ENCODE data around the gene LIN52. TPM values are rescaled to one million over a fixed set of nuclear protein-coding genes. Genes with fewer than 3 reads are reported as not detected.
A peak's percentile ranks its signal among the peaks of the same experiment; 100 is the strongest.

The LIN52 gene
- total and polyA plus RNA-seq, 2 donors (not counting 3 experiments of a cell fraction or from before 2014, with no cell fraction given): 6.6 to 9.7 TPM

DNA sequence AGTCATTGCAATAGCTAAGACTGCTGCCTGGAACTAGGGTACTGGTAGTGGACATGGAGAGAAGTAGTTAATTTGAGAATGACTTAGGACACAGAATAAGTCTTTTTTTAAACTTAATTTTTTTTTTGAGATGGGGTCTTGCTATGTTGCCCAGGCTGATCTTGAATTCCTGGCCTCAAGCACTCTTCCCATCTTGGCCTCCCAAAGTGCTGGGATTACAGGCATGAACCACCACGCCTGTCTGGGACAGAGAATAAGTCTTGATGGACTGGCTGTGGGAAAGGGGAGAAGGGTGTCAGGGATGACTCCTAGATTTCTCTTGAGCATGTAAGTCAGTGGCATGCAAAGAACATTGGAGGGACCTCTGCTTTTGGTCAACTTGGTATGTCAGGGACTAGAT, 42.9 kb downstream of the LIN52 start:
- no peaks in the 10 kb centered on the region for H4K20me1 ChIP-seq (replicated peaks; ENCODE audit: control insufficient read depth, extremely low read depth, insufficient read depth, low read length)
- dilution Hi-C loops (cut with MboI; ENCODE audit: extremely low pct_ligation_motif_present, low sequenced_read_pairs): no loop called here
- intact Hi-C loops (cut with micrococcal nuclease): no loop called here
- ChIA-PET POLR2A (no interaction called here), CTCF (interaction anchor here (3.1 kb wide), 1 partner anchor 12 kb away, joined by 14 read pairs; no protein-coding TSS in a partner anchor)
- H3K9me3 ChIP-seq (replicated peaks; ENCODE audit: control insufficient read depth, insufficient read depth, low read length): no peaks in the 10 kb centered on the region
- H3K27me3 ChIP-seq (ENCODE audit: control insufficient read depth in 2 of 2, insufficient read depth in 2 of 2, low read length in 2 of 2): no peaks in the 10 kb centered on the region
- no TSS peak for BruUV-seq (replicated peaks)
- H2AFZ ChIP-seq (ENCODE audit: low read depth, low read length): no peak overlapping the region
- H3K9ac ChIP-seq (replicated peaks; ENCODE audit: extremely low read depth, insufficient read depth, low read length): no peak overlapping the region
- DNase-seq (ENCODE audit: low read depth, low spot score) (no peak), FAIRE-seq (peak; percentile 47)
- no peak overlapping the region for H3K4me2 ChIP-seq (ENCODE audit: insufficient read depth, low read length)
- no peaks in the 10 kb centered on the region for H3K4me1 ChIP-seq (ENCODE audit: control insufficient read depth, extremely low read depth, insufficient read depth, low read length)
- TF ChIP-seq EZH2 (IDR thresholded peaks at IDR 0.05; ENCODE audit: borderline replicate concordance, low read depth, low read length, severe bottlenecking) (no peak), POLR2AphosphoS5 (IDR thresholded peaks at IDR 0.05; ENCODE audit: insufficient read depth, low read depth, low read length) (no peak), POLR2A (IDR thresholded peaks at IDR 0.05; ENCODE audit: low read depth, low read length) (no peak), GATA2 (IDR thresholded peaks at IDR 0.05; ENCODE audit: insufficient read depth, insufficient read length, low read depth, low read length) (no peak), JUN (IDR thresholded peaks at IDR 0.05; ENCODE audit: borderline replicate concordance, insufficient read depth, insufficient read length, low read depth) (no peak), MYC (IDR thresholded peaks at IDR 0.05; ENCODE audit: low read depth, low read length) (no peak), FOS (IDR thresholded peaks at IDR 0.05; ENCODE audit: borderline replicate concordance, insufficient read depth, low read length) (no peak)
- TF ChIP-seq, protein P1, sequence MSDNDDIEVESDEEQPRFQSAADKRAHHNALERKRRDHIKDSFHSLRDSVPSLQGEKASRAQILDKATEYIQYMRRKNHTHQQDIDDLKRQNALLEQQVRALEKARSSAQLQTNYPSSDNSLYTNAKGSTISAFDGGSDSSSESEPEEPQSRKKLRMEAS (IDR thresholded peaks at IDR 0.05; ENCODE audit: insufficient read depth, insufficient read length): no peak
- TF ChIP-seq, protein P2, sequence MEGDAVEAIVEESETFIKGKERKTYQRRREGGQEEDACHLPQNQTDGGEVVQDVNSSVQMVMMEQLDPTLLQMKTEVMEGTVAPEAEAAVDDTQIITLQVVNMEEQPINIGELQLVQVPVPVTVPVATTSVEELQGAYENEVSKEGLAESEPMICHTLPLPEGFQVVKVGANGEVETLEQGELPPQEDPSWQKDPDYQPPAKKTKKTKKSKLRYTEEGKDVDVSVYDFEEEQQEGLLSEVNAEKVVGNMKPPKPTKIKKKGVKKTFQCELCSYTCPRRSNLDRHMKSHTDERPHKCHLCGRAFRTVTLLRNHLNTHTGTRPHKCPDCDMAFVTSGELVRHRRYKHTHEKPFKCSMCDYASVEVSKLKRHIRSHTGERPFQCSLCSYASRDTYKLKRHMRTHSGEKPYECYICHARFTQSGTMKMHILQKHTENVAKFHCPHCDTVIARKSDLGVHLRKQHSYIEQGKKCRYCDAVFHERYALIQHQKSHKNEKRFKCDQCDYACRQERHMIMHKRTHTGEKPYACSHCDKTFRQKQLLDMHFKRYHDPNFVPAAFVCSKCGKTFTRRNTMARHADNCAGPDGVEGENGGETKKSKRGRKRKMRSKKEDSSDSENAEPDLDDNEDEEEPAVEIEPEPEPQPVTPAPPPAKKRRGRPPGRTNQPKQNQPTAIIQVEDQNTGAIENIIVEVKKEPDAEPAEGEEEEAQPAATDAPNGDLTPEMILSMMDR (IDR thresholded peaks at IDR 0.05; ENCODE audit: extremely low read depth in 1 of 2, insufficient read depth in 1 of 2, low read depth in 1 of 2, low read length in 2 of 2): no peak
- H3K9me1 ChIP-seq (replicated peaks; ENCODE audit: control insufficient read depth, extremely low read depth, insufficient read depth, low read length): no peaks in the 10 kb centered on the region
- H3K27ac ChIP-seq (ENCODE audit: insufficient read depth, low read depth, low read length): no peak overlapping the region
- no peaks in the 10 kb centered on the region for H3K36me3 ChIP-seq (ENCODE audit: control insufficient read depth in 2 of 2, extremely low read depth in 1 of 2, insufficient read depth in 2 of 2, low read length in 2 of 2)
- H3K4me3 ChIP-seq (replicated peaks in 1 of 3; ENCODE audit: insufficient read depth in 1 of 3, low read depth in 1 of 3, low read length in 3 of 3): no peak overlapping the region
- no peaks in the 10 kb centered on the region for H3K79me2 ChIP-seq (ENCODE audit: control insufficient read depth, insufficient read depth, low read length)

Data from endothelial cell of umbilical vein (primary cell).